Caco-2 (cell line): ENCODE measurements around the gene FGF19. TPM values are rescaled to one million over a fixed set of nuclear protein-coding genes. Genes with fewer than 3 reads are reported as not detected.

Experiments used
- BruUV-seq: library from RNA; stranded (reverse); fragments of 400-500 nt; replicated peaks from 2 replicates; lab custom pipeline; 2021; lab: Mats Ljungman, UMichigan
- CTCF ChIA-PET: fragments of 300-600 bp; sonication (Branson Sonifier 250); formaldehyde crosslinking; loops from one replicate; lab custom pipeline; 2022; ENCODE audit warnings: antibody characterized with exemption; lab: Charles Lee
- POLR2A ChIA-PET: fragments of 300-600 bp; sonication (Branson Sonifier 250); formaldehyde crosslinking; loops from one replicate; lab custom pipeline; 2022; ENCODE audit warnings: antibody characterized with exemption; lab: Charles Lee
- DNase-seq, 2 experiments: peaks; one replicate each; pipeline versions ENCODE4 v3.0.0 to v3.0.0-alpha.2; 2020 to 2022
- H3K27me3 ChIP-seq: replicated peaks from 2 replicates; pipeline ENCODE4 v1.6.0; 2011; ENCODE audit warnings: low read length; ENCODE audit not compliant: control insufficient read depth, insufficient read depth
- H3K36me3 ChIP-seq: 2 replicates; pipeline ENCODE4 v1.5.1; 2011; ENCODE audit warnings: low read length; ENCODE audit not compliant: control insufficient read depth, insufficient read depth
- H3K4me1 ChIP-seq: fragments of 250-450 bp; sonication (Bioruptor Pico); 2 replicates; pipeline ENCODE4 v1.5.1; 2020; ENCODE audit warnings: mild to moderate bottlenecking
- H3K4me3 ChIP-seq: 2 replicates; pipeline ENCODE4 v1.5.1; 2011; ENCODE audit warnings: low read depth, mild to moderate bottlenecking, control low read depth, low read length
- H3K9me3 ChIP-seq: fragments of 250-450 bp; sonication (Bioruptor Pico); 2 replicates; pipeline ENCODE4 v1.5.1; 2020; ENCODE audit warnings: mild to moderate bottlenecking, moderate library complexity
- H3K27ac Mint-ChIP-seq: one replicate; pipeline ENCODE4 v1.8.0; 2022; ENCODE audit warnings: mixed read lengths; ENCODE audit not compliant: unreplicated experiment
- H3K27me3 Mint-ChIP-seq: one replicate; pipeline ENCODE4 v1.8.0; 2022; ENCODE audit warnings: mixed read lengths; ENCODE audit not compliant: insufficient read depth, unreplicated experiment
- H3K36me3 Mint-ChIP-seq: one replicate; pipeline ENCODE4 v1.8.0; 2022; ENCODE audit warnings: mild to moderate bottlenecking, mixed read lengths; ENCODE audit not compliant: insufficient read depth, unreplicated experiment
- H3K4me1 Mint-ChIP-seq: one replicate; pipeline ENCODE4 v1.8.0; 2022; ENCODE audit warnings: low read depth, mixed read lengths; ENCODE audit not compliant: unreplicated experiment
- H3K4me3 Mint-ChIP-seq: one replicate; pipeline ENCODE4 v1.8.0; 2022; ENCODE audit warnings: mild to moderate bottlenecking, moderate library complexity, mixed read lengths; ENCODE audit not compliant: unreplicated experiment
- H3K9me3 Mint-ChIP-seq: one replicate; pipeline ENCODE4 v1.8.0; 2022; ENCODE audit warnings: mixed read lengths; ENCODE audit not compliant: unreplicated experiment
- intact Hi-C: fragments of 100-400 bp; cut with micrococcal nuclease; formaldehyde crosslinking; loops from one replicate; pipeline ENCODE4 v1.10.0; 2022; ENCODE audit not compliant: unreplicated experiment
- total RNA-seq: library from RNA; stranded (reverse); gene quantifications from 2 replicates; pipeline ENCODE4 v1.2.3, GENCODE V29; 2022
- TF ChIP-seq, protein P1 (sequence below), 2 experiments: fragments of 200-600 bp in 1 of 2; IDR thresholded peaks; 1 replicate in 1 of 2; 2 replicates in 1 of 2; pipeline versions ENCODE4 v1.5.1 to v1.8.0; 2011 to 2022; ENCODE audit warnings: antibody characterized with exemption in 1 of 2, control low read depth in 1 of 2, inconsistent platforms in 1 of 2, low read depth in 1 of 2, low read length in 1 of 2, mild to moderate bottlenecking in 1 of 2, moderate library complexity in 1 of 2; ENCODE audit not compliant: insufficient read depth in 1 of 2, severe bottlenecking in 1 of 2, unreplicated experiment in 1 of 2

FGF19 gene
- total RNA-seq, 1 experiment from 2014 or later: 1.7 TPM

DNA sequence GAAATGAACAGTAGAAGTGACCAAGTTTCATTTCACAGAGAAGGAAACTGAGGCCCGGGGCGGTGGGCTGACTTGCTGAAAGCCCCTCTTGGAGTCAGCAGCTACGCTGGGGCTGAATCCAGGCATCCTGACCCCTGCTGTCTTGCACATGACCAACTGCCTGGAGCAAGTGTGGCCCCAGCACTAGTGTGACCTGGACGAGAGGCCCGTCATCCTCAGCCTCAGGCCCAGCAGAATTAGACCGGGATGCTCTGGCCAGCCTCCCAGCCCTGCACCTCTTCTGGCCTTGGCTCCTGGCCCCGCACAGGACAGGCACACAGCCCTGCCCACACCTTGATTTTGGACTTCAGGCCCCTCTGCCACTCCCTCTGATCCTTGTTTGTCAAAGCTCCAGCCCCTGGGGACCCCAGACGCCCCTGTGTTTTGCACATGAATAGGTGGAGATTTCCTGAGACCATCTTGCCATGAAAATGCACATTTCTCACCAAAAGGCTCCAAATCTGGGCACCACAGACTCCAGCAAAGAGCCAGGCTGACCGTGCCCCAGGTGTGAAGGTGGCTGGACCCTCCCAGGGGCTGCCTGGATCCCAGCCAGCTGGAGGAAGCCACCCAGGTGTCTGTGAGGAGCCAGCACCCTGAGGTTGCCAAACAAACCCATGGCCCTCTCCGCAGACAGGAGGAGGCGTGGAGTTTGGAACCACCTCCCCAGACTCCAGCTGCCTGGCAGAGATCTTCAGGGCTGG is 46.5 kb upstream of the FGF19 start:
- no peak overlapping the region for H3K27ac Mint-ChIP-seq
- Histone ChIP-seq H3K4me1 (peaks cover 6% of the 10 kb centered on the region; the same call in 1 of the 2 replicates), H3K9me3 (no peaks in the 10 kb centered on the region), H3K36me3 (no peaks in the 10 kb centered on the region), H3K4me3 (no peak overlapping the region), H3K27me3 (no peaks in the 10 kb centered on the region)
- no peaks in the 10 kb centered on the region for H3K4me1 Mint-ChIP-seq
- no peak overlapping the region for H3K4me3 Mint-ChIP-seq
- intact Hi-C loops: no loop called here
- no peaks in the 10 kb centered on the region for H3K36me3 Mint-ChIP-seq
- no TSS peak for BruUV-seq
- ChIA-PET POLR2A (no interaction called here), CTCF (no interaction called here)
- no peaks in the 10 kb centered on the region for H3K27me3 Mint-ChIP-seq
- no peak for DNase-seq
- H3K9me3 Mint-ChIP-seq: no peaks in the 10 kb centered on the region
- TF ChIP-seq, protein P1, sequence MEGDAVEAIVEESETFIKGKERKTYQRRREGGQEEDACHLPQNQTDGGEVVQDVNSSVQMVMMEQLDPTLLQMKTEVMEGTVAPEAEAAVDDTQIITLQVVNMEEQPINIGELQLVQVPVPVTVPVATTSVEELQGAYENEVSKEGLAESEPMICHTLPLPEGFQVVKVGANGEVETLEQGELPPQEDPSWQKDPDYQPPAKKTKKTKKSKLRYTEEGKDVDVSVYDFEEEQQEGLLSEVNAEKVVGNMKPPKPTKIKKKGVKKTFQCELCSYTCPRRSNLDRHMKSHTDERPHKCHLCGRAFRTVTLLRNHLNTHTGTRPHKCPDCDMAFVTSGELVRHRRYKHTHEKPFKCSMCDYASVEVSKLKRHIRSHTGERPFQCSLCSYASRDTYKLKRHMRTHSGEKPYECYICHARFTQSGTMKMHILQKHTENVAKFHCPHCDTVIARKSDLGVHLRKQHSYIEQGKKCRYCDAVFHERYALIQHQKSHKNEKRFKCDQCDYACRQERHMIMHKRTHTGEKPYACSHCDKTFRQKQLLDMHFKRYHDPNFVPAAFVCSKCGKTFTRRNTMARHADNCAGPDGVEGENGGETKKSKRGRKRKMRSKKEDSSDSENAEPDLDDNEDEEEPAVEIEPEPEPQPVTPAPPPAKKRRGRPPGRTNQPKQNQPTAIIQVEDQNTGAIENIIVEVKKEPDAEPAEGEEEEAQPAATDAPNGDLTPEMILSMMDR (IDR thresholded peaks at IDR 0.05; ENCODE audit: insufficient read depth in 1 of 2, low read depth in 1 of 2, low read length in 1 of 2, severe bottlenecking in 1 of 2, unreplicated experiment in 1 of 2): no peak

DNA sequence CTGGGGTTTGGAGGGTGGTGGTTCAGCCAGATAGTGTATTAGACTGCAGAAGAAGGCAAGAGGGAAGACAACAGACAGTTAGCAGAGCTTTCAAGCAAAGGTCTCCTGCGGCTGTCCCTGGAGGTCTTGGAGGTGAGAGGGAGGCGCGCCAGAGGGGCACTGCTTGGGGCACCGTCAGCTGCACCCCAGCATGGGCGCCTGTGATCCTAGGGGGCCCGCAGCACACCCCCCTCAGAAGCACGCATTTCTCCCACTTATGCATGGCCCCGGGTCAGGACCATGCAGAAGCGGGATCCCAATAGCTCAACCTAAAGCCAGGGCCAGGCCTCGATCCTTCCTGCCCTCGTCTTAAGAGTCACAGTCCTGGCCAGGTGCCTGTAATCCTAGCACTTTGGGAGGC is 44.8 kb upstream of the FGF19 start:
- no peaks in the 10 kb centered on the region for H3K36me3 ChIP-seq
- no peak overlapping the region for H3K27ac Mint-ChIP-seq
- POLR2A ChIA-PET: no interaction called here

DNA sequence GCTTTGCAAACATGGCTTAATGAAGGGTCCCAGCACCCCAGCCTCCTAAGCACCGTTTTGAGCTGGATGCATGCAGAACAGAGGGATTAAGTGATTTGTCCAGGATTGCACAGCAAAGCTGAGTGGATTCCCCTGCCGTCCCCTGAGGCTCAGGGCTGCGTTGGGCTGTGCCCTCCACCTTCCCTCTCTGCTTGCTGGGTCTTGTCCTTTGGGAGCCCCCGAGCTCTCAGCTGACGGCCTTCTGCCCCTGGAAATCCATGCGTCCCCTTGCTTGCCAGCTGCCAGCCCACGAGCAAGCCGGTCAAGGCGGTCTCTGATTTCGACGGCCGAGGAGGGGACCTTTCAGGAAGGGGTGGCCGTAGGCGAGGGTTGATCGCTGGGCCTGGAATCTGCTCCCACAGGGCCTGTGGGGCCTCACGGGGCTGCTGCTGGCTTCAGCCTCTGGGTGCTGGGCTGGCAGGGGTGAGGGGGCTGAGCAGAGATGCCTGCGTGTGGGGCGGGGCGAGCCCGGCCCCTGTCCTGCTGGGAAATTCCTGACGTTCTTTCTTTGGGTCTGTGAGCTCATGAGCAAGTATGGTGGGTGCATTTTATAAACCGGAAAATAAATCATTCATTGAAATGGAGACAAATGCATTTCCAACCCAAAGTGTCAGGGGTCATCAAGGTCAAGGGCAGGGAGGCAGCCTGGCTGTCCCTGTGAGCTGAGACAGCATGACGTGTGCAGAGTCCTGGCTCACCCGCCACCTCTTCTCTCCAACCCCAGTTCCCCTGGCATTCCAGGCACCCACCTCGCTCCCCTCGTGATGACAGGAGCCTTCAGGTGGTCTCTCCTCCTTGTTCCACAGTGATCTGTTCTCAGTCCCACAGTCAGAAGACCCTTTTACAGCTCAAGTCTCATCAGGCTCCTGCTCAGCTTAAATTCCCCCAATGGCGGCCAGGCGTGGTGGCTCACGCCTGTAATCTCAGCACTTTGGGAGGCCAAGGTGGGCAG is 43.2 kb upstream of the FGF19 start:
- H3K9me3 ChIP-seq: no peaks in the 10 kb centered on the region
- ChIA-PET POLR2A (no interaction called here), CTCF (no interaction called here)
- Mint-ChIP-seq H3K27me3 (no peaks in the 10 kb centered on the region), H3K9me3 (no peaks in the 10 kb centered on the region), H3K4me1 (peaks cover 8% of the 10 kb centered on the region), H3K27ac (no peak overlapping the region), H3K4me3 (no peak overlapping the region), H3K36me3 (no peaks in the 10 kb centered on the region)
- TF ChIP-seq, protein P1 (IDR thresholded peaks at IDR 0.05; ENCODE audit: insufficient read depth in 1 of 2, low read depth in 1 of 2, low read length in 1 of 2, severe bottlenecking in 1 of 2, unreplicated experiment in 1 of 2): no peak
- intact Hi-C loops: no loop called here
- H3K27me3 ChIP-seq: no peaks in the 10 kb centered on the region
- H3K36me3 ChIP-seq: no peaks in the 10 kb centered on the region
- no peak overlapping the region for H3K4me3 ChIP-seq
- no peak for DNase-seq
- BruUV-seq: no TSS peak
- peaks cover 11% of the 10 kb centered on the region; the same call in 1 of the 2 replicates for H3K4me1 ChIP-seq

More for the DNA sequence above, 44.8 kb upstream of the FGF19 start:
- Histone ChIP-seq H3K9me3 (no peaks in the 10 kb centered on the region), H3K4me1 (peaks cover 11% of the 10 kb centered on the region; the same call in 1 of the 2 replicates), H3K27me3 (no peaks in the 10 kb centered on the region), H3K4me3 (no peak overlapping the region)
- H3K36me3 Mint-ChIP-seq: no peaks in the 10 kb centered on the region
- no peaks in the 10 kb centered on the region for H3K27me3 Mint-ChIP-seq
- no peak overlapping the region for H3K4me3 Mint-ChIP-seq
- CTCF ChIA-PET: no interaction called here
- DNase-seq: no peak
- H3K9me3 Mint-ChIP-seq: no peaks in the 10 kb centered on the region
- intact Hi-C loops: no loop called here
- TF ChIP-seq, protein P1 (IDR thresholded peaks at IDR 0.05; ENCODE audit: insufficient read depth in 1 of 2, low read depth in 1 of 2, low read length in 1 of 2, severe bottlenecking in 1 of 2, unreplicated experiment in 1 of 2): no peak
- peaks cover 8% of the 10 kb centered on the region for H3K4me1 Mint-ChIP-seq
- BruUV-seq: no TSS peak
